ENCODE results near the gene BAIAP2L1.
"Not testable (repeated sequence)": the region's sequence is repeated elsewhere in the genome, so short reads cannot be mapped to it uniquely, and the experiment has no call there.

BAIAP2L1 gene

GRCh38 chr7:98399462-98399861, 1.4 kb downstream of the BAIAP2L1 start:
- no peak for DNase-seq (ENCODE audit: low spot score)

- DNase-seq (ENCODE audit: low spot score), result no peak
Observed at GRCh38 chr7:98398567-98399372, 2.1 kb downstream of the BAIAP2L1 start.

GRCh38 chr7:98396768-98397167, 4.1 kb downstream of the BAIAP2L1 start:
- no peak for DNase-seq (ENCODE audit: low spot score)

- no peak for DNase-seq (ENCODE audit: low spot score)
Observed at GRCh38 chr7:98395951-98396350, 4.9 kb downstream of the BAIAP2L1 start.

GRCh38 chr7:98395481-98395880, 5.4 kb downstream of the BAIAP2L1 start:
- DNase-seq (ENCODE audit: low spot score), result no peak

GRCh38 chr7:98394377-98394836, 6.5 kb downstream of the BAIAP2L1 start:
- peak; percentile 80 for DNase-seq (ENCODE audit: low spot score)

GRCh38 chr7:98387544-98388226, 13.2 kb downstream of the BAIAP2L1 start:
- DNase-seq (ENCODE audit: low spot score), result no peak

- no peak for DNase-seq (ENCODE audit: low spot score)
Observed at GRCh38 chr7:98387131-98387530, 13.8 kb downstream of the BAIAP2L1 start.

GRCh38 chr7:98385532-98385931, 15.4 kb downstream of the BAIAP2L1 start:
- DNase-seq (ENCODE audit: low spot score), result not testable (repeated sequence)

GRCh38 chr7:98378210-98378819, 22.6 kb downstream of the BAIAP2L1 start:
- no peak for DNase-seq (ENCODE audit: low spot score)

- no peak for DNase-seq (ENCODE audit: low spot score)
Observed at GRCh38 chr7:98376711-98377110, 24.2 kb downstream of the BAIAP2L1 start.

GRCh38 chr7:98375664-98376063, 25.2 kb downstream of the BAIAP2L1 start:
- DNase-seq (ENCODE audit: low spot score), result no peak

- no peak for DNase-seq (ENCODE audit: low spot score)
Observed at GRCh38 chr7:98374285-98374680, 26.6 kb downstream of the BAIAP2L1 start.

- peak; percentile 72 for DNase-seq (ENCODE audit: low spot score)
Observed at GRCh38 chr7:98372993-98373392, 27.9 kb downstream of the BAIAP2L1 start.

- no peak for DNase-seq (ENCODE audit: low spot score)
Observed at GRCh38 chr7:98369726-98370125, 31.2 kb downstream of the BAIAP2L1 start.

- no peak for DNase-seq (ENCODE audit: low spot score)
Observed at GRCh38 chr7:98368716-98369115, 32.2 kb downstream of the BAIAP2L1 start.

- no peak for DNase-seq (ENCODE audit: low spot score)
Observed at GRCh38 chr7:98366562-98366938, 34.3 kb downstream of the BAIAP2L1 start.

- DNase-seq (ENCODE audit: low spot score), result no peak
Observed at GRCh38 chr7:98365863-98366561, 34.9 kb downstream of the BAIAP2L1 start.

GRCh38 chr7:98364220-98364619, 36.7 kb downstream of the BAIAP2L1 start:
- no peak for DNase-seq (ENCODE audit: low spot score)

GRCh38 chr7:98362517-98362916, 38.4 kb downstream of the BAIAP2L1 start:
- no peak for DNase-seq (ENCODE audit: low spot score)

- DNase-seq (ENCODE audit: low spot score), result peak; percentile 43
Observed at GRCh38 chr7:98360221-98361130, 40.4 kb downstream of the BAIAP2L1 start.
